GM19351 (cell line): ENCODE data around the gene OSBPL5.
A peak's percentile ranks its signal among the peaks of the same experiment; 100 is the strongest.

ENCODE experiments used
- ATAC-seq: cut with Tn5 transposase; IDR thresholded peaks from one replicate; pipeline ENCODE4 v1.9.1; 2021; ENCODE audit warnings: mild to moderate bottlenecking, moderate library complexity; ENCODE audit not compliant: unreplicated experiment

Gene OSBPL5

GRCh38 chr11:3060436-3061025 lies 104.6 kb downstream of the OSBPL5 start:
- no peak for ATAC-seq

GRCh38 chr11:3058753-3059664 lies 106.1 kb downstream of the OSBPL5 start:
- ATAC-seq = no peak

- peak; percentile 99 for ATAC-seq
Observed at GRCh38 chr11:3057069-3057963, 107.8 kb downstream of the OSBPL5 start, which contains the start of gene CARS1. Gene CARS1, minus strand, starts transcription at chr11:3057423. Its CDS starts 56 bp downstream, at chr11:3057367.

- ATAC-seq = no peak
Observed at GRCh38 chr11:3056296-3057068, 108.6 kb downstream of the OSBPL5 start.

GRCh38 chr11:3055891-3056290 lies 109.2 kb downstream of the OSBPL5 start:
- no peak for ATAC-seq

- no peak for ATAC-seq
Observed at GRCh38 chr11:3052567-3052966, 112.5 kb downstream of the OSBPL5 start.

- ATAC-seq = no peak
Observed at GRCh38 chr11:3052109-3052479, 113.0 kb downstream of the OSBPL5 start.

- no peak for ATAC-seq
Observed at GRCh38 chr11:3051196-3052108, 113.7 kb downstream of the OSBPL5 start.

GRCh38 chr11:3050386-3051195 lies 114.5 kb downstream of the OSBPL5 start:
- no peak for ATAC-seq

GRCh38 chr11:3049430-3050243 lies 115.5 kb downstream of the OSBPL5 start:
- ATAC-seq = peak; percentile 94

- no peak for ATAC-seq
Observed at GRCh38 chr11:3047637-3048036, 117.5 kb downstream of the OSBPL5 start.

GRCh38 chr11:3046641-3047040 lies 118.5 kb downstream of the OSBPL5 start:
- no peak for ATAC-seq

GRCh38 chr11:3046190-3046589 lies 118.9 kb downstream of the OSBPL5 start:
- ATAC-seq = no peak

GRCh38 chr11:3044915-3045314 lies 120.2 kb downstream of the OSBPL5 start:
- no peak for ATAC-seq

- no peak for ATAC-seq
Observed at GRCh38 chr11:3044004-3044403, 121.1 kb downstream of the OSBPL5 start.

- no peak for ATAC-seq
Observed at GRCh38 chr11:3043315-3043871, 121.7 kb downstream of the OSBPL5 start.

GRCh38 chr11:3042496-3043314 lies 122.4 kb downstream of the OSBPL5 start:
- ATAC-seq = no peak
